HG02798 (cell line): ENCODE data around the gene TBL1XR1.
"Not testable (repeated sequence)": the region's sequence is repeated elsewhere in the genome, so short reads cannot be mapped to it uniquely, and the experiment has no call there.

Source experiments
- ATAC-seq: cut with Tn5 transposase; IDR thresholded peaks from one replicate; pipeline ENCODE4 v1.9.1; 2021; ENCODE audit warnings: mild to moderate bottlenecking; ENCODE audit not compliant: unreplicated experiment, poor library complexity

Gene TBL1XR1

DNA sequence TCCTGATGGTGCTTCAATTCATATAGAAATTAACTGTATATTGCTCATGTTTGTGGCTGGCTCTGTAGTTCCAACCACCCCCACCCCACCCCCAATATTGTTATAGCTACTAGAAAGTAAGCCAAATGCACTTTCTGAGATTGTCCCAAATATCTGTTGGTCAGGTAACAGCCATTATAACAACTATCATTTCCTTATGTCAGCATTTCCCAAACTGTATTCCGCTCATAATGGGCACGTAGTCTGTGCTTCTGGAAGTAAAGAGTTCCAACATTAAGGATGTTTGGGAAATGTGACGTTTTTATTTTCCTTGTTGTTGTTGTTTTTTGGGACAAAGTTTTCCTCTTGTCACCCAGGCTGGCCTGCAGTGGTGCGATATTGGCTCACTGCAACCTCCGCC, 12.2 kb upstream of the TBL1XR1 start:
- no peak for ATAC-seq

DNA sequence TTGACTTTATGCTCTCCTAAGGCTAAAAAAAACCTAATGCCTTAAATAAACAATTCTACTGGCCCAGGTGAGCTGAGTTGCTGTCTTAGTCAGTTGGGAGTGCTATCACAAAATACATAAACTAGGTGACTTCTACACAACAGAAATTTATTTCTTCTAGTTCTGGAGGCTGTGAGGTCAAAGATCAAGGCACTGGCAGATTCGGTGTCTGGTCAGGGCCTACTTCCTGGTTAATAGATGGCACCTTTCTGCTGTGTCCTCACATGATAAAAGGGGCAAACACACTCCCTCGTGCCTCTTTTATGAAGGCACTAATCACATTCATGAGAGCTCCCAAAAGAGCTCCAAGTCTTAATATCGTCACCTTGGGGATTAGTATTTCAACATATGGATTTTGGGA, 11.5 kb upstream of the TBL1XR1 start:
- no peak for ATAC-seq

DNA sequence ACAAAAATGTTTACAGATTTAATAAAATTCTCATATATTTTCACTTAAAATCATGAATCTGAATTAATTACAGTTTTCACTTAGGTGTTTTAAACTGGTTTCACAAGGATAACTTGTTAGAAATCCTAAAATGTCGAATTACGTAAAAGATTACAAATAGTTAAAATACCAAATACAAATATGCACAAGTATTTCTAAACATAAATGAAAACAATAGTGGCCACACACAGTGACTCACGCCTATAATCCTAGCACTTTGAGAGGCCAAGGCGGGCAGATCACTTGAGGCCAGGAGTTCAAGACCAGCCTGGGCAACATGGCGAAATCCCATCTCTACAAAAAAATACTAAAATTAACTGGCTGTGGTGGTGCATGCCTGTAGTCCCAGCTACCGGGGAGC, 10.9 kb upstream of the TBL1XR1 start:
- ATAC-seq, result no peak

DNA sequence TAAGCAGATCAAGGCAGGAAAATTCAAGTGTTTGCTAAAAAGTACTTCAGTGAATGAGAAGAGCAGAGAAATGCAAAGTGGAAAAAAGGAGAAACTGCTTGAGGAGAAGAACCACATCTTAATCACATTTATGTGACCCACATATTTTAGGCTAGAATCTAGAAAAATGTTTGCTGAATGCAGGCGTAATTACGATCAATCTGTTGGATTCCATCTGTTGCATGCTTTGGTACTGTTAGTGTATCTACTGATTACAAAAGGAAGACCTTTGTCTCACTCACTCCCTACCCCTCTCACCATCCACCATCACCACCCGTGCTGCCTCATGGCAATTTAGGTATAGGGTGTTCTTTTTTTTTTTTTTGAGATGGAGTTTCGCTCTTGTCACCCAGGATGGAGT, 9.7 kb upstream of the TBL1XR1 start:
- ATAC-seq, result no peak

DNA sequence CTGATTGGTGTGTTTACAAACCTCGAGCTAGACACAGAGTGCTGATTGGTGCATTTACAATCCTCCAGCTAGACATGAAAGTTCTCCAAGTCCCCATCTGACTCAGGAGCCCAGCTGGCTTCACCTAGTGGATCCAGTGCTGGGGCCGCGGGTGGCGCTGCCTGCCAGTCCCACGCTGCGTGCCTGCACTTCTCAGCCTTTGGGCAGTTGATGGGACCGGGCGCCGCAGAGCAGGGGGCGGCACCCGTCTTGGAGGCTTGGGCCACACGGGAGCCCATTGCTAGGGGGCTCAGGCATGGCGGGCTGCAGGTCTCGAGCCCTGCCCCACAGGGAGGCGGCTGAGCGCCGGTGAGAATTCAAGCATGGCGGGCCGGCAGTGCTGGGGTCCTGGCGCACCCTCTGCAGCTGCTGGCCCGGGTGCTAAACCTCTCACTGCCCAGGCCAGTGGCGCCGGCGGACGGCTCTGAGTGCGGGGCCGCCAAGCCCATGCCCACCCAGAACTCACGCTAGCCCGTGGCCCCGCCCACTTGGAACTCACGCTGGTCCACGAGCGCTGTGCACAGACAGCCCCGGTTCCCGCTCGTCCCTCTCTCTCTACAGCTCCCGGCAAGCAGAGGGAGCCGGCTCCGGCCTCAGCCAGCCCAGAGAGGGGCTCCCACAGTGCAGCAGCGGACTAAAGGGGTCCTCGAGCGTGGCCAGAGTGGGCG, 6.6 kb upstream of the TBL1XR1 start:
- ATAC-seq, result no peak

DNA sequence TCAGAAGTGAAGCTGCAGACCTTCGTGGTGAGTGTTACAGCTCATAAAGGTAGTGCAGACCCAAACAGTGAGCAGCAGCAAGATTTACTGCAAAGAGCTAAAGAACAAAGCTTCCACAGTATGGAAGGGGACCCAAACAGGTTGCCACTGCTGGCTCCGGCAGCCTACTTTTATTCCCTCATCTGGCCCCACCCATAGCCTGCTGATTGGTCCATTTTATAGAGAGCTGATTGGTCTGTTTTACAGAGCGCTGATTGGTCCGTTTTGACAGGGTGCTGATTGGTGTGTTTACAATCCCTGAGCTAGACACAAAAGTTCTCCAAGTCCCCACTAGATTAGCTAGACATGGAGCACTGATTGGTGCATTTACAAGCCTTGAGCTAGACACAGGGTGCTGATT, 5.7 kb upstream of the TBL1XR1 start:
- ATAC-seq, result not testable (repeated sequence)

DNA sequence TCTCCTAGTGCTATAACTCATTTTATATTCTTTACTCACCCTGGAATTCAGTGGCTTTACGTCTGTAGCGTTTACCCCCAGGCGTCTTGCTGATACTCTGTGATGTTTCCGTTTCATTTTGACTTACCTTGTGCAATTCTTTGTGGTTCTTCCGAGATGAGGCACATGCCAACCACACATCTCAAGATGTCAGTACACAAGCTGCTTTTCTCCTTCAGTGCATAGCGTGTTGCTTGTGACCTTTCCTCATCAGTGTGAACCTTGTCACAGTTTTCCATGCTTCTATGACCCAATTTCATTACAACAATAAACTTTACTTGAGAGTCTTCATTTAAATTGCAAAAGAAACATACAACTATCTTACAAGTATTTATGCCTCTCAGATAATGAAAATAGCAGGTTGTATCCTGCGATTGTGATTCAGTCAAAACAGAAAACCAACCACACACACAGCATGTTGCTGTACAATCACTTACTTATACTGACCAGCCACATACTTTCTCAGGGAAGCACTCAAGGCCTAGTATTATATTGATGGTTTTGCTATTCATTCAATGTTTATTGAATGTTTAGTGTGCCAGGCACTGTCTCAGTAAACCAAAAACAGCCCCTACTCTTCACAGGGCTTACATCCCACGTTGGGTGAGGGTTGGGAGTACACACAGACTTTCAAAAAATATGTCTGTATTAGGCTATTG, 4.6 kb upstream of the TBL1XR1 start:
- ATAC-seq, result peak; percentile 77

DNA sequence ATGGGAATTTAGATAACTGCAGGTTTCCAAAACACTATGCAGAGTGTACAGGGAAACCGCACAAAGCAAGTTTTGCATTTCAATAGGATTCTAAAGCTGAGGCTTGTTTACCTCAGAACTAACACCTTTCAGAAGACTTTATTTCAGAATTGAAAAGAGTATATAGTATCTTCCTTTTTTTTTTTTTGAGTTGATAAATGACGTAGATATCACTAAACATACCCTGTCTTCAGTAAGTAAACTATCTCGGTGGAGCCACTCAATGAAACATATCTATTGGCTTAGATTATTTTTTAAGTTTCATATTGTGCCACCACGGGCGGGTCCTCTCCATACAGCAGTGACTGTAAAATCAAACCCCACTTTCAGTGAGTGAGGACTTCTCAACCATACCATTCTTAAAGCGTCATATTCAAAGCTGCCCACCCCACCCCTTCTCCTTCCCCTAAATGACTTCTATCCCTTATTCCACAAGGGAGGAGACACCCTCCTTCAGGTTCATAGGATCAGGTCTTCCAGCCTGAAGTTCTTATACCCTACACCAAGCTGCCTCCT, 2.0 kb upstream of the TBL1XR1 start:
- ATAC-seq, result no peak

DNA sequence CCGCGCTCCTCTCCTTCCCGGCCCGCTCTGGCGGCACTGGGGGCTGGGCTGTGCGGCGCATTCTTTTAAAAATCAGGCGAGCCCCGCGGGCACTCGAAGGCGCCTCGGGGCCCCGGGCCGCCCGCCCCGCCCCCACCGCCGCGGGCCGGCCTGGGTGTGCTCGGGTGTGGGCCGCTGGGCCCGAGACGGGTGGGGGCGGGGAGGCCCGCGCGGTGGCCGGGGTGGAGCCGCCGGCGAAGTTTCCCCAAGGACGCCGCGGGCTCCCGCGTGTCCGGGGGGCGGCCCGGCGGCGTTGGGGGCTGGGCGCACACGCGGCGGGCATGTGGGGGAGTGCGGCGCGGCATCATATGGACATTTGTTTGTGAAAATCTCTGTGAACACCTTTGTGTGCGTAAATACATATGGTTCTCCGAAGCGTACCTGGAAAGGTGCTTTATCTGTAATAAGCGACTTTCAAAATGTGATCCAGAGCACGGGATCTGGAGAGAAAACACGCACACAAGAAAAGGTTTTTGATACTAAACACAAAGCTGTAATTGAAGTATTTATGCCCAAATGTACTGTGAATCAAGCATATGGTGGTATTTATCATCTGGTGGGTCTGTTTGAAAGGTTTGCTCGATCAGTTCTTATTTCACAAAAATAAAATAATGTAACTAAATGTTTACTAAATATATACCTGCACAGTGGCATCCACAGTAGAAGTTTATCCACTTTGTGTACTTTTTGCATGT, 612 bp upstream of the TBL1XR1 start:
- peak; percentile 50 for ATAC-seq

DNA sequence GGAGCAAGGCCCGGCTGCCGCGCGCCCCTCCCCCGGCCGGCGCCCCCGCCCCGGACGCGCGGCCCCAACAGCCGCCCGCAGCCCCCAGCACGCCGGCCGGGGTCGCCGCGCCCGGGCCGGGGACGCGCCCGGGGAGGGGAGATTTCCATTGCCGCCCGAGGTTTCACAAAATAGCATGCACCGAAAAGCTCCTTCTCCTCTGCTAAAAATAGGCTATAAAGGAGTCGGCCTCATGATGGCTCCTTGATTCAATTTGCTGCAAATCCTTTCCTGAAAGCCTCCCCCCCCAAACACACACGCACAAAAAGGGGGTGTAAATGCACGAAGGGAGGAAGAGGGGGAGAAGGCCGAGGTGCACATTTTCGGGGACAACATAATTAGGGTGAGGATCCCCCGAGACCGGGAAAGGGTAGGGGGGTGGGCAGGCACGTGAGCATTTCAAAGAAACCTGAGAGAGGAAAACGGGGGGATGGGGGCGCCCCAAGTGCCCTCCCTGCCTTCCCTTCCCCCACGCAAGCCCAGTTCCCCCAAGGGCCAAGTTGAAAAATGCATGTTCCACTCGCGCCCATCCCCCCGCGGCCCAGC, 734 bp downstream of the TBL1XR1 start:
- no peak for ATAC-seq

DNA sequence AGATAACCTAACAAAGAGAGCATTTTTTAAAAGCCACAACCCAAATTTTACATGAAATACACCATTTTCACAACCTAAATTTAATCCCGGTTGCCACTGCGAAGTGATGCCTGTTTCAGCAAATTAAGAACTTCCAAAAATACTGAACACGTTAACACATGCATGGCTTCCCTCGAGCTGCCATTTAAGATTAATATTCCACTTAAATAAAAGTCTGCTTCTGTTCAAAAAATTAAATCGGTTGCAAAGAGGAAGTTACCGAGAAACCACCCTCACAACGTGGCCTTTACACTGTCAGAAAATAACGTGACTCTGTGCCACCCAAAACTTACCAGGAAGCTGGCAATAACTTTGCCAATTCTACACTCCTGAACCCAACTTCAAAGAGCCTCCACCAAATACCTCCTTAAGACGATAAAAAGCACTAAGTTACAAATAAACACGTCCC, 1.2 kb downstream of the TBL1XR1 start:
- no peak for ATAC-seq

DNA sequence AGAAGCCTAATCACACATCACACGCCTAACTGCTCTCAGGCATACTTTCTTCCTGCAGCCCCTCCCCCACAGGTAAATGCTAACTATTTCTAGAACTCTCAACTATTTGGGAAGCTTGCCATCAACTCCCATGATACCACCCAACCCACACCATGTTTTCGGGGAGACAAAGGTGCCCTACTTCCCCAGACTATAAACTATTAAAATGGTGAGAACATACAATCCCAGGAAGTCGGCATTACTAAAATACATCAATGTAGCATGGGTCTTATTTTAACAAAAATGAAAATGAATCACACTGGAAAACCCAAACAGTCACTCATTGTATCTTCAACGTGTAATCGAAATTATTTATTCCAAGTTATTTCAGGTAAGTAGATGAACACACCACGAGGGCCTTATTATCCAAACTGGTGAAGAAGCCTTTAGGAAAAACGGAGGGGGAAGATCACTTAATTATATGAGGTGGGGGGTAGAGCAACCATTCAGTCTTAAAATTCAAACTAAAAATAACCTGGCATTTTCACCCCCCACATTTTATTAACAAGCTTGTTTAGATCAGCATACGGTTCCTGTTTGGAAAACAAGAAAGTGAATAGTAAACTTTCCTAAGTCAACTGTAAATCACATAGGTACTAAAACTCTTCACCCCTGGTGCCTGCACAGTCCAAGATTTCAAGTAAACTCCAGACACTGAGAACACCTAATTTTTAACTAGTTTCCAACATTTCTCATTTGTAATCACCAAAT, 1.9 kb downstream of the TBL1XR1 start:
- no peak for ATAC-seq

DNA sequence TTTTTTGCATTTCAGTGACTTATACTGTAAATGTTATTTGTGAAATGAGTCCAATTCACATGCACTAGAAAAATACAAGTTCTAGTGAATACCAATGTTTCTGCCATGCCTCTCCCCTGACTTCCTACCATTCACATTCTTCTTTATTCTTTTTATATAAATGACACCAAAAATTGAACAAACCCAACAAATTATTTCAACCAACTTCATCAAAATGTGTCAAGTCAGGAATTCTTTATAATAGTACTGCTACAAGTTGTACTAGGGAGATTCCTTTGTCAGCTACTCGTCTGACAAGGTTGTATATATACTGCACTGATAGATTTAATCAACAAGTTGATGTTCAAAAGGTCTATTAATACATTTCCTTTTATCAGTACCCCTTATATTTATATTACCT, 3.0 kb downstream of the TBL1XR1 start:
- no peak for ATAC-seq

DNA sequence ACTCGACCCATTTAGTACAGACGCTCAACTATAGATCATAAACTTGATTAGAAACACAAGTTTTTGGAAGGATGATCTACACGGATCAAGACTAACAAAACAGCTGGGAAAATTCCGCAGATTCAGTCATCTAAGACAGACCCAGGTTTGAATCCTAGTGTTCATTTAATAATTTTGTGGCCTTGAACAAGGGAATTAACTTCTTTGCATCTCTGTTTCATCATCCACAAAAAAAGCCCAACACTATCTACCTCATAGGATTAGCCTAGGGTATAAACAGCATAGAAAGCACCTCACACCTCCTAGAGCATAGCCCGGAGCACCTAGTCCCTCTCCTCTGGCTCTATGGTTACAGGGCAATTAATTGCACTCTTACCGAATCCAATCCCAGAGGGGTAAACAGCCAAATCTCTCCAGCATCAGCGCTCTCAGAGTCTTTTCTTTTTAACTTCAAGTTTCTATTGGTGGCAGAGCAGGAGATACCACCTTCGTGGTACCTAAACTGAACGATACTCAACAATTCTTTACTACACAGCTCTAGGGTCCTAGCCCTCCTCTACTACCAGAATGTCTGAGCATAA, 3.5 kb downstream of the TBL1XR1 start:
- ATAC-seq, result no peak

DNA sequence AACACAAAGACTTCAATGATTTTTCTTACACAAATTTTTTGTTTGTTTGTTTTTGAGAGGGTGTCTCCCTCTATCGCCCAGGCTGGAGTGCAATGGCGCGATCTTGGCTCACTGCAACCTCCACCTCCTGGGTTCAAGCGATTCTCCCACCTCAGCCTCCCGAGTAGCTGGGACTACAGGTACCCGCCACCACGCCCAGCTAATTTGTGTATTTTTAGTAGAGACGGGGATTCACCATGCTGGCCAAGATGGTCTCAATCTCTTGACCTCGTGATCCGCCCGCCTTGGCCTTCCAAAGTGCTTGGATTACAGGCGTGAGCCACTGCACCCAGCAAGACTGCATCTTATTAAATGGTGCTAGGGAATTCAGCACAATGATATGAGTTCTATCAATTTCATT, 4.0 kb downstream of the TBL1XR1 start:
- not testable (repeated sequence) for ATAC-seq

DNA sequence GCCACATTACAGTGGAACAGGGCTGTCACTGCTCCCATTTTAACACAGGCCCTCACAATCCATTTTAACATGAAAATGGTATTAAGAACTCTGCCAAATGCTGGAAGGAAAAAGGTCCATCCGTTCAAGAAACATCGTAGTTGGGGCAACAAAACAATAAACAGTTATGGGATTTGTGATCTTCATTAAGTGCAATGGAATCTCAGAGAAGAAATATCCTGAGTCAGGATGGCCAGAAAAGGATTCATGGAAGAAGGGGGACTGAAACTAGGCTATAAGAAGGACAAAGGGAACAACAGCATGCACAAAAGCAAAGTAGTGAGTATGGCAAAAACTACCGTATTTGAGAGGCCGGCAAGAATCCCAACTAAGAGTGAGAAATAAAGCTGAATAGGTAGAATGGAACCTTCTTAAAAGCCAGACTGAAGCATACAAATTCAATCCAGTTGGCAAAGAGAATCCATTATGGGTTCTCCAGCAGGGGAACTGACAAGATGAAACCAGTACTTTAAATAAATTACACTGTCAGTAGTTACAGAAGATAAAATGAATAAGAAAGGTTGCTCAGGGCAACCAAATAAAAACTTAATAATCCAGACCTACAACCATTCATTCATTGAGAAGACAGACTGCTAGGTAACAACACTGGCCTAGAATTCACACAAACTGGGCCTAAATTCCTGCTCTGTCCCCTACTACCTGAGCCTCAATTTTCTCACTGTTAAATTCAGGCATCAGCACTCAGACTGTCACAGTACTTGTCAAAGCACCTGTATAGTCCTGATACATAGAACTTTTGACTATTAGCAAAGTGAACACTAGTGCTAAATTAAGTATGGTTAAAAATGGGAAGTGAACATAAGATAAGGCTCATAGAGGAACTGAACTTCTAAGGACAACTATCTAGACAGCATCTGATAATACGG, 6.3 kb downstream of the TBL1XR1 start:
- no peak for ATAC-seq

DNA sequence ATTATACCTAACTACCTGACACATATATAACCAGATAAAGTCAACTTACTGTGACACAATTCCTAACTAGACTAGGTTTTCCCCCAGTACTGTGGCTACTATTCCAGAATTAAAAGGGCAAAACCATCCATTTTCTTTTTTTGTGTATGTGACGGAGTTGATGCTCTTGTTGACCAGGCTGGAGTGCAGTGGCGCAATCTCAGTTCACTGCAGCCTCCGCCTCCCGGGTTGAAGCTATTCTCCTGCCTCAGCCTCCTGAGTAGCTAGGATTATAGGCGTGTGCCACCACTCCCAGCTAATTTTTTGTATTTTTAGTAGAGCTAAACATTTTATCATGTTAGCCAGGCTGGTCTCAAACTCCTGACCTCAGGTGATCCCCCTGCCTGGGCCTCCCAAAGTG, 7.1 kb downstream of the TBL1XR1 start:
- ATAC-seq, result not testable (repeated sequence)

DNA sequence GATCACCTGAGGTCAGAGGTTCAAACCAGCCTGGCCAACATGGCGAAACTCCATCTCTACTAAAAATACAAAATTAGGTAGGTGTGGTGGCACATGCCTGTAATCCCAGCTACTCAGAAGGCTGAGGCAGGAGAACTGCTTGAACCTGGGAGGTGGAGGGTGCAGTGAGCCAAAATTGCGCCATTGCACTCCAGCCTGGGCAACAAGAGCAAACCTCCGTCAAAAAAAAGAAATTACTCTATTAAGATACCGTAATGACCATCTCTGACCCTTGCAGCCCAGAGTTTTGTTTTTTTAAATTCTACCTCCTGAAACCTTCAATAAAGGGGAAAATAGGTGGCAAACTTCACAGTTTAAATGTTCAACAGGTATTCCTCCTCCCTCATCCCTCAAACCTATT, 9.0 kb downstream of the TBL1XR1 start:
- ATAC-seq, result not testable (repeated sequence)

DNA sequence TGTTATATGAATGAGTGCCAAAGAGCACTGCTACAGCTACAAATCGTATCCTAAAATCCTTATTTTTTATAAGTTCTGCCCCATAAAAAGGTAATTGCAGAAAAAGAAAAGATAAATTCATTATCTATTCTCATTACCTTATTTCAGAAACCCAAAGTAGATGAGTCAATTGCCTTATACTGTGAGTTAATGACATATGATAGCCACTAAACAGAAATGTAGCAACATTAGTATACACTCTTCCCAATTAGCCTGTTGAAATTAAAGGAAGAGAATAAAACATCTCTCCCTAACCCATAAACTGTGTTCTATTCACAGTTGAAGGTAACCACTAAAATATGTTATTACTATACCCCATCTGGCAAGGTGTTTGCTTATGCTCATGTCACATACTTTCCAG, 11.0 kb downstream of the TBL1XR1 start:
- ATAC-seq, result no peak
